GM11168 (cell line): ENCODE data around the gene KIF26B.

Source experiments
- in situ Hi-C: fragments of 300-500 bp; cut with MboI; formaldehyde crosslinking; loops from one replicate; pipeline ENCODE4 v1.12.0; 2022; ENCODE audit warnings: low sequenced_read_pairs; ENCODE audit not compliant: unreplicated experiment

The KIF26B gene

DNA sequence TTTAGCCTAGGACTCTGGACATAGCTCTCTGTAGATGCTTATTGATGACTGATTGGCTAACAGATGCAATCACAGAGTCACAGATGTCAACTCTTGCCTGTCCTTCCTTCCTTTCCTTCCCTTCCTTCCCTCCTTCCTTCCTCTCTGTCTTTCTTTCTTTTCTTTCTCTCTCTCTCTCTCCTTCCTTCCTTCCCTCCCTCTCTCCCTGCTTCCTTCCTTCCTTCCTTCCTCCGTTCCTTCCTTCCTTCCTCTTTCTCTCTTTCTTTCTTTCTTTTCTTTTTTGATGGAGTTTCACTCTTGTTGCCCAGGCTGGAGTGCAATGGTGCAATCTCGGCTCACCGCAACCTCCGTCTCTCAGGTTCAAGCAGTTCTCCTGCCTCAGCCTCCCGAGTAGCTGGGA, 106.1 kb downstream of the KIF26B start:
- in situ Hi-C loops, result no loop called here

DNA sequence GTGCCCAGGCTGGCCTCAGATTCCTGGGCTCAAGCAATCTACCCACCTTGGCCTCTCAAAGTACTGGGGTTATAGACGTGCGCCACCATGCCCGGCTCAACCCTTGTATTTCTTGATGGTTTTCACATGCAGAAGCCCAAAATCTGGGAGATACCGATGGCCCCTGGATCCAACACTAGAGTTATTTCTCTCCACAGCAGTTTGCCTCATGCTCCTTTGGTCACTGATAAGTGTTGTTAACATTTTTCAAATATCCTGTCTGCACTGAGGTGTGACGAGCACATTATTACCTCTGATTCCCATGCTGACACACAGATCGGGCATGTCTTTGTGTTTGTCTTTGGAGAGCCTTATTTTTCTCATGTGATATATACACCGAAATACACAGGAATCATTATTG, 107.0 kb downstream of the KIF26B start:
- in situ Hi-C loops, result no loop called here

DNA sequence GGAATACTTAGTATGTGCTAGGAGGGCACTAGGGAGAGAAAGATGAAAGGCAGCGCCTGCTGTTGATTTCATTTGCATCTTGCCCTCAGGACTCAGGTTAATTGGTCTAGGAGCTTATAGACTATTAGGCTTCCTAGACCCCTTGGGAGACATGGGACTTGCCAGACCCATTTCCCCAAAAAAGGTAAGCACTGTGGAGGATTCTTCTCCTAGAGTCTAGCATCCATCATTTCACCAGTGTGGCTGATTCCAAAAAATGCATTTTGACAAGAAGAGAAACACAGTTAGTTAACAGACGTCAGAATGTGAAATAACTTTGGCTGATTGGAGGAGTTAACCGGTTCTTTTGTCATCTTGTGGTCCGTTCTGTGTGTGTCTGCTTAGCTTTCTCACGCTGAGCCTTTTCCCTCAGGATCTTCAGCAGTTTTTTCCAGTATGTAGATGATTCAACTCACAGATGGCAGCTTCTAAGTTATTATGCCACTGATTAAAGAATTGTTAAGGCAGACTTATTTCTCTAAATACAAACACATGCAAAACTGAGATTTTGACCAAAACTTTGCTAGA, 108.8 kb downstream of the KIF26B start:
- in situ Hi-C loops, result no loop called here

GRCh38 chr1:245264226-245264625, 109.4 kb downstream of the KIF26B start:
- in situ Hi-C loops, result no loop called here

GRCh38 chr1:245266105-245266504, 111.3 kb downstream of the KIF26B start:
- in situ Hi-C loops, result no loop called here

GRCh38 chr1:245270063-245270462, 115.3 kb downstream of the KIF26B start:
- in situ Hi-C loops, result no loop called here

DNA sequence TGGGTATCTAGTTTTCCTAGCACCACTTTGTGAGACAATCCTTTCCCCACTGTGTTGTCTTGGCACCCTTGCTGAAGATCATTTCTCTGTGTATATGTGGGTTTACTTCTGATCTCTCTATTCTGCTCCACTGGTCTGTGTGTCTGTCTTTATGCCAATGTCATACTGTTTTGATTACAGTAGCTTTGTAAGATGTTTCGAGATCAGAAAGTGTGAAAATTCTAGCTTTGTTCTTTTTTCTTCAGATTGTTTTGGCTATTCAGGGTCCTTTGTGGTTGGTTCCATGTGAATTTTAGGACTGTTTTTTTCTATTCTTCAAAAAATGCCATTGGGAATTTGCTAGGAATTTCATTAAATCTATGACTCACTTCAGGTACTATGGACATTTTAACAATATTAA, 116.2 kb downstream of the KIF26B start:
- in situ Hi-C loops, result no loop called here

DNA sequence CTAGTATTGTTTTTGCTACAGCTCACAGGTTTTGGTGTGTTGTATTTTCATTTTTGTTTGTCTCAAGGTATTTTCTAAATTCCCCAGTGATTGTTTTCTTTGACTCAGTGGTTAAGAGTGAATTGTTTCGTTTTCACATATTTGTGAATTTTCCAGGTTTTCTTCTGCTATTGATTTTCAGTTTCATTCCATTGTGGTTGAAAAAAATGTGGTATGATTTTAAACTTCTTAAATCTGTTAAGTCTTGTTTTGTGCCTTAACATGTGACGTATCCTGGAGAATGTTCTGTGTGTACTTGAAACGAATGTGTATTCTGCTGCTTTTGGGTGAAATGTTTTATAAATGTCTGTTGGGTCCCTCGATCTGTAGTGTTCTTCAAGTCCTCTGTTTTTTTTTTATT, 117.9 kb downstream of the KIF26B start:
- in situ Hi-C loops, result no loop called here

DNA sequence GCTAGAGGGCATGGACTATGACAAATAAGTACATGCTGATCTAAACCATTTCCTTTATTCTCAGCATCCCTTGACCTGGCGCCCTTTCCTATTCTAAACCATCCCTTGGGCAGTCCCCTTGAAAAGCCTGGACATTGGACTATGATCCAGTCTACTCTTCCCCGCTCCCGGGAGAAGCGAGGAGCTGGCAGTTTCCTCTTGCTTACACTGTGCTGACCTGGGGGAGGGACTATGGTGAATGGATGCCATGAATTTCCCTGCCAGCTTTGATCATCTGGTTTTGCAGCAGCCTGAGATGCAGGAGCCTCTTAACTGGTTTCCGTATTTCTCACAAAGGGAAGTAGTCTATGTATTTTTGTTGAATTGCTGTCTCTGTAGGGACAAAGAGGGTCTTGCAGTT, 121.7 kb downstream of the KIF26B start:
- in situ Hi-C loops, result no loop called here

DNA sequence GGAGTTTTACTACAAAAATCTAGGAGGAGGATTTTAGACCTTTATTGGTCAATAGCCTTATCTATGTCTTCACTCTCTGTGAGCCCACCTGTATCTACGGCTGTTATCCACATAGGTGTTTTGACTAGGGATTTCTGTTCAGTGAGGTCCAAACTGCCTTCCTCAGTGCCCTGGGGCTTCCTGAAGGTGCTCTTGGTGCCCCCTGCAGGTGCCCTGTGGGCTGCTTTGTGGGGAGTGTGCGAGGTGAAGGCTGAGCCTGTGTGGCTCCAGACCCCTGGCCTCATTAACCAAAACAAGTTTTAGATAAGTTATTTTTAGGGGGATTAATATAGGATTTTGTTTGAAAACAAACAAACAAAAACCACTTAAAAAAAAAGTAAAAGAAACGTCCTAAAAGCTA, 122.5 kb downstream of the KIF26B start:
- in situ Hi-C loops, result no loop called here

- in situ Hi-C loops, result no loop called here
Observed at GRCh38 chr1:245278846-245279245, 124.1 kb downstream of the KIF26B start.

GRCh38 chr1:245279346-245279745, 124.6 kb downstream of the KIF26B start:
- in situ Hi-C loops, result no loop called here

GRCh38 chr1:245283001-245283400, 128.2 kb downstream of the KIF26B start:
- in situ Hi-C loops, result no loop called here

DNA sequence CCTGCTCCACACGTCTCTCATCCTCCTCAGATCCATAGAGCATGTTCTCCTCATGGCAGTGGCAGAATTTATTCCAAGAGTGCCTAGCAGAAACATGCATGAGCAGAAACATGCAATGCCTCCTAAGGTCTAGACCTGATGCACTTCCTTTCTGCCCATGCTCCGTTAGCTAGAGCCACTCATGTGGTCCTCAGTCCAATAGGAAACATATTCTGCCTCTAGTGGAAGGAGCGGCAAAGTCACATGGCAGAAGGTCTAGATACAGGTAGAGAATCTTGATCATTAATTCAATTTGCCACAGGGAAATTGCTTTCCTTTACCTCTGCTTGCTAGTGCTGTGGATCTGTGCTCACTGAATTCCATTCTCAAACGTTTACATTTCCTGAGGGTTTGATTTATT, 130.4 kb downstream of the KIF26B start:
- in situ Hi-C loops, result no loop called here

DNA sequence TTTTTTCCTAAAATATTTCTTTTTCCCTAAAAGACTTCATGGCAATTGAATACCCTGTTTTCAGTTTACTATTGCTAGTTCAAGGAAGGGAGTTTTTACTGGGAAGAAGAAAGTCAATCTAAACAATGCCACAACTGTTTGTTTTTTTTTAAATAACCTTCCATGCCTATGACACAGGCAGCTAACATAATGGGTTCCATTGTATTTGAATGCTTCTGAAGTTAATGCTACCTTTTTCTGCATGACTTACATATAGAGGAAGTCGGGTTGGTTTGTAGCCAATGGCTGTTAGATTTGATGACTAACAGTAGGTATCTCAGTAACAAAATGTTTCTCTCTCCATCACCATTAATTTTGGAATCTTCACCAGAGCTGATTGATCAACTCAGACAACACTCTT, 134.0 kb downstream of the KIF26B start:
- in situ Hi-C loops, result no loop called here

GRCh38 chr1:245290836-245291235, 136.1 kb downstream of the KIF26B start:
- in situ Hi-C loops, result no loop called here

- in situ Hi-C loops, result no loop called here
Observed at GRCh38 chr1:245291351-245291750, 136.6 kb downstream of the KIF26B start.

DNA sequence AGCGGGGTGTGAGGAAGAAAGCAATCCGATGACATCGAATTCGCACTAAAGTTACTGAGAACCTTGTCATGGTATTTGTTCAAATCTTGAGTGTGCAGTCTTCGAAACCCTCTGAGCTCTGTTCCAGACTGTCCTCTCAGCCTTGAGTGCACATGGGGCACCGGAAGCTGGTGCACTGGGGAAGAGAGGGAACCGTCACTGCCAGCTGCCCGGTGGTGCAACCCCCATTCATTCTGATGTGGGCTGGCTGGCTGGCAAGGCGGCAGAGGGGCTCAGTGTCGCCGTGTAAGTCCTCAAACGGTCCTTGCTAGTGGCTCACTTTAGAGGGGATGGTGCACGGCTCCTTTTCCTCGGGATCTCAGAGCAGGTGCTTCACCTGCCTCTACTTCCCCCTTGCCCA, 137.4 kb downstream of the KIF26B start:
- in situ Hi-C loops, result no loop called here

- in situ Hi-C loops, result no loop called here
Observed at GRCh38 chr1:245292553-245292952, 137.8 kb downstream of the KIF26B start.

- in situ Hi-C loops, result no loop called here
Observed at GRCh38 chr1:245294020-245294419, 139.2 kb downstream of the KIF26B start.

GRCh38 chr1:245298781-245299180, 144.0 kb downstream of the KIF26B start:
- in situ Hi-C loops, result no loop called here

- in situ Hi-C loops, result no loop called here
Observed at GRCh38 chr1:245301162-245301580, 146.4 kb downstream of the KIF26B start.

DNA sequence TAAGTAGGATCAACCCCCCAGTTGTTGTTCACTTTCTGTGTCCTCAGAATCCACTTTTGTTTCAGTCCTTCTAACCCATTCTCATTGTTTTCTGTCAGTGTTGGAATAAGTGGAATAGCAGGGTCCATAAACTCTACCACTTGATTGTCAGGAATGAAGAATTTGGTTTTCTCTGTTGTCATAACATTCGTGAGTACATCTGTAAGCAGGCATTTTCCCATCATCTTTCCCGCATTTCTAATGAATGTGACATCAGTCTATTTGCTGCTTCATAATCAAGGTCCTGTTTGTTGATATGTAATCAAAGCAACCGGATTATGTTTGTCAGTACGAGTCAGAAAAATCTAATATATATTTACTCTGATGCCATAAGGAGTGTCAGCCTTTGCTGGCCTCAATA, 147.1 kb downstream of the KIF26B start:
- in situ Hi-C loops, result no loop called here
